Endothelial cell of umbilical vein (primary cell): ENCODE results near the gene SRCAP.
A peak's percentile ranks its signal among the peaks of the same experiment; 100 is the strongest.

Source experiments
- CTCF ChIP-seq, 2 donors: IDR thresholded peaks; 1 replicate in 1 of 2; 2 replicates in 1 of 2; pipeline ENCODE4 v1.5.1; 2011; ENCODE audit warnings: low read length in 2 of 2, mild to moderate bottlenecking in 2 of 2, moderate library complexity in 2 of 2, control low read depth in 1 of 2, inconsistent platforms in 1 of 2, low read depth in 1 of 2; ENCODE audit not compliant: insufficient read depth in 1 of 2; ENCODE audit errors: extremely low read depth in 1 of 2
- EZH2 ChIP-seq: IDR thresholded peaks from 2 replicates; pipeline ENCODE4 v1.6.1; 2012; ENCODE audit warnings: borderline replicate concordance, low read depth, mild to moderate bottlenecking, moderate library complexity, low read length, inconsistent platforms; ENCODE audit not compliant: severe bottlenecking
- MAX ChIP-seq: IDR thresholded peaks from 2 replicates; pipeline ENCODE4 v1.6.1; 2011; ENCODE audit not compliant: insufficient read depth, insufficient read length
- POLR2A ChIP-seq: IDR thresholded peaks from 2 replicates; pipeline ENCODE4 v1.6.1; 2012; ENCODE audit warnings: low read depth, mild to moderate bottlenecking, control low read depth, low read length
- POLR2AphosphoS5 ChIP-seq: IDR thresholded peaks from 2 replicates; pipeline ENCODE4 v1.6.1; 2012; ENCODE audit warnings: low read depth, mild to moderate bottlenecking, control low read depth, low read length, moderate library complexity; ENCODE audit not compliant: insufficient read depth

- TF ChIP-seq CTCF (IDR thresholded peaks at IDR 0.05; ENCODE audit: extremely low read depth in 1 of 2, insufficient read depth in 1 of 2, low read depth in 1 of 2, low read length in 2 of 2), result peak in 1 of 2 donors; percentile 14
- TF ChIP-seq POLR2A, result peak; percentile 38
- peak; percentile 45 for TF ChIP-seq POLR2AphosphoS5
- no peak for TF ChIP-seq EZH2
- TF ChIP-seq MAX, result no peak
These were observed 40.1 kb upstream of the SRCAP start for GRCh38 chr16:30658731-30659506.
